Neural progenitor cell (in vitro differentiated cells): ENCODE results near the gene SLC7A1.
A peak's percentile ranks its signal among the peaks of the same experiment; 100 is the strongest.

Source experiments
- EZH2 ChIP-seq: fragments of 200-600 bp; sonication (generic); IDR thresholded peaks from 2 replicates; pipeline ENCODE4 v1.6.1; 2017; ENCODE audit warnings: antibody characterized with exemption, mild to moderate bottlenecking, moderate library complexity
- TF ChIP-seq, protein P1 (sequence below): fragments of 200-600 bp; sonication (generic); IDR thresholded peaks from 2 replicates; pipeline ENCODE4 v1.5.1; 2017; ENCODE audit warnings: antibody characterized with exemption, mild to moderate bottlenecking

DNA sequence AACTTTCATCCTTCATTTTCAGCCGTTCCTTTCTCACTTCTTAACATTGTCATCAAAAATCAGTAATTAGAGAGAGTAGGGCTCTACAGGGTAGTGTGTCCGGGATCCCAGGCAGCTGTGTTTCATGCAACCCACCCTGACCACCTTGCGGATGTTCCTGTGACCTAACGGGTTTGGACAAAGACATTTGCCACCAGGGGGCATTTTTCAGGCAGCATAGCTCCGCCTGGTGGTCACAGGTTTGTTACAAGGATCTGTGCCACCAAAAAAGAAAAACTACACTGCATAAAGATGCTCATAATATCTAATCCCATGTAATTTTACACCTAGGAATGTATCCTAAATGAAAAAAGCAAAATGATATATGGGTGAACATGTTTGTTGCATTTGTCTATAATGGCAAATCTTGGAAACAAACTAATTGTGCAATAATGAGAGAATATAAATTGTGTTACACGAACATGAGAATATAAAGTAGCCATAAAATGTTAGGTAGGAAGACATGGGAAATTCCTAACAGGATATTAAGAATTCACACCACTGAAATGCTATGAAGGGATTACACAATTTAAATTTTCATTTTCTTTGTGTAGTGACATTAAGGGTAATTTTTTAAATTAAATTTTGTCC is 123.0 kb downstream of the SLC7A1 start:
- TF ChIP-seq, protein P1, sequence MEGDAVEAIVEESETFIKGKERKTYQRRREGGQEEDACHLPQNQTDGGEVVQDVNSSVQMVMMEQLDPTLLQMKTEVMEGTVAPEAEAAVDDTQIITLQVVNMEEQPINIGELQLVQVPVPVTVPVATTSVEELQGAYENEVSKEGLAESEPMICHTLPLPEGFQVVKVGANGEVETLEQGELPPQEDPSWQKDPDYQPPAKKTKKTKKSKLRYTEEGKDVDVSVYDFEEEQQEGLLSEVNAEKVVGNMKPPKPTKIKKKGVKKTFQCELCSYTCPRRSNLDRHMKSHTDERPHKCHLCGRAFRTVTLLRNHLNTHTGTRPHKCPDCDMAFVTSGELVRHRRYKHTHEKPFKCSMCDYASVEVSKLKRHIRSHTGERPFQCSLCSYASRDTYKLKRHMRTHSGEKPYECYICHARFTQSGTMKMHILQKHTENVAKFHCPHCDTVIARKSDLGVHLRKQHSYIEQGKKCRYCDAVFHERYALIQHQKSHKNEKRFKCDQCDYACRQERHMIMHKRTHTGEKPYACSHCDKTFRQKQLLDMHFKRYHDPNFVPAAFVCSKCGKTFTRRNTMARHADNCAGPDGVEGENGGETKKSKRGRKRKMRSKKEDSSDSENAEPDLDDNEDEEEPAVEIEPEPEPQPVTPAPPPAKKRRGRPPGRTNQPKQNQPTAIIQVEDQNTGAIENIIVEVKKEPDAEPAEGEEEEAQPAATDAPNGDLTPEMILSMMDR = peak; percentile 94
- no peak for TF ChIP-seq EZH2
